CD4-positive, alpha-beta T cell treated with Interleukin-4 for 4 hours (primary cell): Measurements from ENCODE around the gene ANKDD1B.
A peak's percentile ranks its signal among the peaks of the same experiment; 100 is the strongest.
"Not testable (repeated sequence)": the region's sequence is repeated elsewhere in the genome, so short reads cannot be mapped to it uniquely, and the experiment has no call there.

Source experiments
- DNase-seq: peaks from one replicate; pipeline ENCODE4 v3.0.0-alpha.2; 2020

ANKDD1B gene

GRCh38 chr5:75662061-75662460 lies 50.8 kb downstream of the ANKDD1B start:
- DNase-seq: no peak

DNA sequence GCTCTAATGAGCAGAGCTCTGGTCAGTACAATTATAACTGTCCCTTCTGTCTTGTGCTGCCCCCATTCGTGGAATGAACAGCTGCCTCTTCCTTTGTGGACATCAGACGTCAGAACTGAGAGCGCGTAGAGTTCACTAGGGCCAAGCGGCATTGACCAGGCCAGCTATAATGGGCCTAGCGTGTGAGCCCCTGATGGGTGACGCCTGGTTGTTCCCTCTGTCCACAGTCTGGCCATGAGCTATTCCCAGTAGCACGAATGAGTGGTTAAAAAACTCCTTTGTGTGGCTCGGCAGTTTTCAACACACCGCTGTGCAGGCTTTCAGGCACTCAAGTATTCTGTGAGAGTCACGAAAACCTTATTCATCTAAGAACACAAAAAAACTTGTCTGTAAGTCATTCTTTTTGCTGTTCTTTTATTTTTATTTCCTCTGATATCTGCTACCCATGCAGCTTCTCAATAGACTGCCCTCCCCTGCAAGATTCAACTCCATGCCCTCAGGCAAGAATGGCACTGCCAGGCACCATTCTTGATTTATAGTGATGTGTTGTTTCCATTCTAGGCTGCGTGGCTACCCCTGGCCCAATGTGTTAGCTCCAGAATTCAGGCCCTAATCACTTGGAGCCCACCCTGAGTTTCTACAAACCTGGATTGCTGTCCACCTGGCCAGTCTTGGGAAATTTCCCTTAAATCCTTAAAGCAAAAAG lies 52.5 kb downstream of the ANKDD1B start:
- DNase-seq: no peak

- no peak for DNase-seq
These were observed 53.7 kb downstream of the ANKDD1B start for GRCh38 chr5:75664979-75665378.

DNA sequence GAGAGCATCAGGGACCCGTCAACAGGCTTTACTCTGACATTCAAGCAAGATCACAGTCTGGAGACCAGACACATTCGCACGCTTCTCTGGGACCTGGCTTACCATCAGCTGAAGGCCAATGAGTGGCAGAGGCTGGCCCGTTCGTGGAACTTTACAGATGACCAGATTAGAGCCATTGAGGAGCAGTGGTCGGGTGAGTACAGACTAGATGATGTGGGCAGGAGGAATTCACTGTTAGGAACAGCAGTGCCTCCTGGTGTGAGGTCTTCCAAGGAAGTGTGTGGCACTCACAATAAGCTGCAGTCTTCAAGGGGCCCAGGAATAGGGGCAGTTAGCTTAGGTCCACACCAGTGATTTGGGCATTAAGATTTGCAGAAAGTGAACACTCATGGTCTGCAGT lies 55.5 kb downstream of the ANKDD1B start:
- DNase-seq: no peak

DNA sequence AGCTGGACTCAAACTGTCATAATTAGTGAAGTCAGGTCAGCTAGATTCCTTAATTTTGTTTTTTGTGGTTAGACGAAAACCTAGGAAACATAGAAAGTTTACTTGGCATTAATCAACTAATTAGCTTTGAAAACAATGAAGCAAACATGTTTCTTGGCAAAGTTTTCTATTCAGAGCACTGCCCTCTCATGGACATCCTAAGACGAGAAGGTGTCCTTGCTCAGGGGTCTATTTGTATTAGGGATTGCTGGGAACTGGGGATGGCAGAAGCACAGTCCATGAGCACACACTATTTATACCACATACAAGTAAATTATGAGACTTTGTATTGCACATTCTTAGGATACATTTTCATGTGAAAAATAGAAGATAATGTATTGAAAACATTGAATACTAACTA lies 56.3 kb downstream of the ANKDD1B start:
- DNase-seq: no peak

- no peak for DNase-seq
These were observed 57.2 kb downstream of the ANKDD1B start for GRCh38 chr5:75668445-75668844.

- DNase-seq: peak; percentile 53
These were observed 57.9 kb downstream of the ANKDD1B start for GRCh38 chr5:75668977-75669689.

DNA sequence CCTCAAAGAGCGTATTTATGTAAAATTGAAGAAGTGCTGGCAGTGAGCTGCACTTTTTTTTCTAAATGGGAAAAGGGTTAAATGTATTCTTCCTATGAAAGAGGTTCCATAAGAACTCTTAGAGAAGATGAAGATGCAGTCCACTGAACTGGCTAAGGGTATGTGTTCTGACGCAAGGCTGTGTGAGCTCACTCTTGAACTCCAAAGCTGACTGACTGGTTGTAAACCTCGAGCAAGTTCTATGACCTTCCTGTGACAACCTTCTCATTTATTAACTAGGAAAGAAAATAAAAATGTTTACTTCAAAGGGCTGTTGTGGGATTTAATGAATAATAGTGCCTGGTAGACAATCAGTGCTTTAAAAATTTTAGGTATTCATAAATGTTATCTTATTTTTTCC lies 59.3 kb downstream of the ANKDD1B start:
- no peak for DNase-seq

GRCh38 chr5:75671506-75671905 lies 60.3 kb downstream of the ANKDD1B start:
- no peak for DNase-seq

- DNase-seq: no peak
These were observed 61.4 kb downstream of the ANKDD1B start for GRCh38 chr5:75672616-75673015.

GRCh38 chr5:75675783-75676182 lies 64.5 kb downstream of the ANKDD1B start:
- DNase-seq: no peak

- peak; percentile 22 for DNase-seq
These were observed 66.4 kb downstream of the ANKDD1B start for GRCh38 chr5:75677607-75678006.

DNA sequence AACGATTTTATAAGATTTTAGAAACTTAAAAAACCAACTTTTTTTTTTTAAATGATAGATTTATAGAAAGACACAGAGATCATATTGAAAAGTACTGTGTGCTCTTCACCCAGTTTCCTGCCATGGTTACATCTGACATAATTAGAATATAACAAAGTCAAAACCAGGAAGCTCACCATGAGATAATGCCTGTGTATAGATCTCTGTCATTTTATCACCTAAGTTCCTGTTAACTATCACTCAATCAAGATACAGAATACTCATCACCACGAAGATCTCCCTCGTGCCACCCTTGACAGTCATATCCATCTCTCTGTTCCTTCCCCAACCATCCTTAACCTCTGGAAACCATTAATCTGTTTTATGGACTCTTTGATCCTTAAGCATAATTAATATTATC lies 66.9 kb downstream of the ANKDD1B start:
- peak; percentile 33 for DNase-seq

DNA sequence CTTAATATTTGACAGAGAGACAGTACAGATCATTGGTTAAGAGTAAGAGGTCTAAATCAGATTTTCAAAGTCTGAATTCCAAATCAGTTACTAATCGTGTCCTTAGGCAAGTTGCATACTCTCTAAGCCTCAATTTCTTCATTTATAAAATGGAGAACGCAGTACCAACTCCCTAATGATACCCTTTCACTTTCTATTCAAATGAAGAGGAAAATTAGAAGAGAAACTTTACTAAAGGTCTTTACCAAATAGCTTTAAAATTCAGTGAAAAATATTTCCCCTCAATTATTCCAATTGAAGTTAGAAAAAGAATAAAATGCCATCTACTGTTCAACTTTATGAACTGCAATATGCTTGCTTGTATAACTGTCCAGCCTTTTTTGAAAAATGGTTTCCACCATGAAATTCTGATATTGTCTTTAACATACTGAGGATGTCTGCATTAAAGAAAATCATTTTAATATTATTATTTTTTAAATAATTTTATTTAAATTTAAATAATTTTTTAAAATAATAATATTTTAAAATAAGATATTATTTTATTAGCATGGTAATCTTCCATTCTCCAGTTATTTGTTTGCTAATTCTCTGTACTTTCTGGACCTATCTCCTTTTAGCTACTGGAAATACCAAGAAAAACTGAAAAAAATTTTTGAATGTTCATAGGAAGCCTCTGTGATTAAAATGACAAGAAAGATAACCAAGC lies 70.0 kb downstream of the ANKDD1B start:
- peak; percentile 59 for DNase-seq

DNA sequence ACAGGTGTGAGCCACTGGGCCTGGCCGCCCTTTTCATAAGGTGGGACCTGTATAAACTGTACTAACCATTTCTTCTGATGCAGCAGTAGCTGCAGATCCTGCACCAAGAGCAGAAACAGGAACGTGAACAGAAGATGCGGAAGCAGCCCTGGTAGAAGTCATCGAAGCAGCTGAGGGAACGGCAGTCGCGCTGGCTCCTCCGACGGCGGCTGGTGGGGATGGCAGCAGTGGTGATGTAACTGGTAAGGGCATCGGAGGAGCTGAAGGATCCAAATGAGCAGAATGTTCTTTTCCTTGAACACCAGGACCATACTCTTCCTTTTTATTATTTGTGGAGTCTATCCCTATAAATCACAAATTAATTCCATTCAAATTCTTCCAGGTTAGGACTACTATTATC lies 73.9 kb downstream of the ANKDD1B start:
- no peak for DNase-seq

- no peak for DNase-seq
These were observed 75.2 kb downstream of the ANKDD1B start for GRCh38 chr5:75686480-75686879.

DNA sequence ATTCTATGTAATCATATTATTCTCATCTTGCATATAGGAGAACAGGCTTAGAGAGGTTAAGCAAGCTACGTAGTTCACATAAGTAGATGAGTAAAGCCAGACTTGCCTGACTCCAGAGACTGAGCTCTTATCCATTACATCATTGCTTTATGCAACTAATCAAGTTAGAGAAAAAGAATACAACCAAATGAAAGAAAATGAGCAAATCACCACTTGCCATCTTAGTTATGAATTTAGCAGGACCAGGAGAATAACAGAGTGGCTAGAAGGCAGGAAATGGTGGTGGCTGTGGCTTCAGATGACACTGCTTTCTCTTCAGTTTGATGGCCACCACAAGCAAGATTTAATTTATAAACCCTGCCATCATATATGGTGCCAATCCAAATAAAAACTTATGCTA lies 79.4 kb downstream of the ANKDD1B start:
- no peak for DNase-seq

DNA sequence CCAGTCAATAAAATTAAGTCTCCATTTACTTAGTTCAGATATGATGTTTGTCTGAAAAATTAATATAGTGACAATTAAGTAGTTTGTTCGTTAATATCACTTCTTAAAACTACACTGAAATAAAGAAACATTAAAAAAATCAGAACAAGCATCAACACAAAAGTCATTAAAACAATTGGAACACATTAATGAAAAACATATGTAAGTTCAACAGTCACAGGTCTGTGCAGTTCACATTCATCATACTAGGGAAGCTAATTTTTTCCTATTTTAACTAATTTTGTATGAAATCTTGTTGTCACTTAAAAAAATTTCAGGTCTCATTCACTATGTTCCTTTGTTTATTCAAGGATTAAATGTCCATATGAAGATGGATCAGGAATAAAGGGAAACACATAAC lies 83.5 kb downstream of the ANKDD1B start:
- no peak for DNase-seq

GRCh38 chr5:75695472-75696351 lies 84.5 kb downstream of the ANKDD1B start:
- DNase-seq: not testable (repeated sequence)

DNA sequence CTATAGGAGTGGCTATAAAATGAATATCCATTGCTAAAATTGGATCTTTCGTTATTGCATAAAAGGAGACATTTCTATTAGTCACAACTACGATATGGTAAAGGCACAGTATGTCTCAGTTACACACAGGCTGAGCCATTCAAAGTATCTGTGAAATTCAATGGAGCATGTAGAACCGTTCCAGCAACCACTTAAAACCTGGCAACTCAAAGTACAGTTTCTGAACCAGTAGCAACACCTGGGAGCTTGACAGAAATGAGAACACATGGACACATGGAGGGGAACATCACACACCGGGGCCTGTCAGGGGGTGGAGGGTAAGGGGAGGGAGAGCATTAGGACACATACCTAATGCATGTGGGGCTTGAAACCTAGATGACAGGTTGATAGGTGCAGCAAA lies 90.6 kb downstream of the ANKDD1B start:
- DNase-seq: no peak

DNA sequence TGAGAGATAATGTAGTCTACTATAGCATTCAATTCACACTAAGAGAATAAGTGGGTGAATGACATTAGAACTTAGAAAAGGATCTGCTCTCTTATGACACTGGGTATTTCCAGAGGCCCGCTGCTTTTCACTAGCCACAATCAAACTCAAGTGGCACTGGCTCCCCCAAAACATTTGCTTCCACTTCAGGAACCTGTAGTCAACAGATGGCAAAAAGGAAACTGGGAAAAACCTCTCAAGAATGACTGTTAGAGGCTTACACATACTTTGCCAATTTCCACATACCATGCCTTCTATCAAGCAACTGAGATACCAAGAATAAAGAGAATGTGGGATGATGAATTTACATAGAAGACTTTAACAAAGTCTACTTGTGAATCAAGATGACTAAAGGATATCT lies 94.8 kb downstream of the ANKDD1B start:
- DNase-seq: no peak

DNA sequence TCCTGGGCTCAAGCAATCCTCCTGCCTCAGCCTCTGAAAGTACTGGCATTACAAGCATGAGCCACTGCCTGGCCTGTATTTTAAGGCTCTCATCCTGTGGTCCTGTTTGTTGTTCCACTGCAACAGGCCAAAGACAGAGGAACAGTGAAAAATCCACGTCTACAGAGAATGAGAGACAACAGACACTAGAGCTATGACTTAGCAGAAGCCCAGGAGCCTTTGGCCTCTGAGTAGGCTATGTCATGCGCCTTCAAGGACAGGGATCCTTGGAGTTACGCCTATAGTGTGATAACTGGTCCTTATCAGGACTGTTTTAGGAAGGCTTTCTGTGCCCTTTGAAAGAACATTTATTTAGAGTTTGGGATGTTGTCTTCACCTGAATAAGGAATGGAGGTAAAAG lies 95.5 kb downstream of the ANKDD1B start:
- no peak for DNase-seq

DNA sequence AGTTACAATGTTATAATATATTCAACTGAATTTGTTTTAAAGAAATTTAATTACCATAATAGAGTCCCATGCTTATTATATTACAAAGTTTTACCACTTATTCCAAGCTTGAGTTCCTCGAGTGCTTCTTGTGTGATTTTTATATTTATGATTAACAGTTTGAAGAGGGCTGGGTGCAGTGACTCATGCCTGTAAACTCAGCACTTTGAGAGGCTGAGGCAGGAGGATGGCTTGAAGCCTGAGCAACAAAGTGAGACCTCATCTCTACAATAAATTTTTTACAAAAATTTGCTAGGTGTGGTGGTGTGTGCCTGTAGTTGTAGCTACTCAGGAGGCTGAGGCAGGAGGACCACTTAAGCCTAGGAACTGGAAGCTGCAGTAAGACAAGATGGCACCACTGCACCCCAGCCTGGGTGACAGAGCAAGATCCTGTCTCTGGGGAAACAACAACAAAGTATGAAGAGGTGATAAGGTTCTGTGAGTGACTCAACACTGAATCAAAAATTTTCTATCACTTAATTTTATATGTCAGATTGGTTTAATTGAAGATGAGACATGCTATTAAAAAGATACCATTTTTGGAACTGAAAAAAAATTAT lies 96.8 kb downstream of the ANKDD1B start:
- DNase-seq: no peak
